Fibroblast of skin of abdomen (primary cell): ENCODE results near the gene TFF2.

Experiments used
- DNase-seq: peaks from one replicate; pipeline ENCODE4 v3.0.0-alpha.2; 2013

Gene TFF2

DNA sequence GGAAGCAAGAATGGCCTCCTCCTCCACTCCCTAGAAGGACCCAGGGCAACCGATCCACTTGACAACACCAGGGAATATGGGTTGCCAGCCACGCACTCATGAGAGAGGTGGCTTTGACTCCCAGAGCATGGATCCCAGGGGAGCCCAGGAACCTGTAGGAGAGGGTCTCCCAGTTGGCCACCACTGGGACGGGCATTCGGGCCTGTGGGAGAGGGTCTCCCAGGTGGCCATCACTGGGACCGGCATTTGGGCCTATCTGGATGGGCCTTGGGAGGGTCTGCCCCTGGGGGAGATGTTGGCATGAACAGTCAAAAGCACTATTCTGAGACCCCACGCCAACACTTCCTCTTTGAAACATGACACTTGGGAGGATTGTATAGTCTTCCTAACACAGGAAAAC is 15.0 kb upstream of the TFF2 start:
- DNase-seq, result no peak

DNA sequence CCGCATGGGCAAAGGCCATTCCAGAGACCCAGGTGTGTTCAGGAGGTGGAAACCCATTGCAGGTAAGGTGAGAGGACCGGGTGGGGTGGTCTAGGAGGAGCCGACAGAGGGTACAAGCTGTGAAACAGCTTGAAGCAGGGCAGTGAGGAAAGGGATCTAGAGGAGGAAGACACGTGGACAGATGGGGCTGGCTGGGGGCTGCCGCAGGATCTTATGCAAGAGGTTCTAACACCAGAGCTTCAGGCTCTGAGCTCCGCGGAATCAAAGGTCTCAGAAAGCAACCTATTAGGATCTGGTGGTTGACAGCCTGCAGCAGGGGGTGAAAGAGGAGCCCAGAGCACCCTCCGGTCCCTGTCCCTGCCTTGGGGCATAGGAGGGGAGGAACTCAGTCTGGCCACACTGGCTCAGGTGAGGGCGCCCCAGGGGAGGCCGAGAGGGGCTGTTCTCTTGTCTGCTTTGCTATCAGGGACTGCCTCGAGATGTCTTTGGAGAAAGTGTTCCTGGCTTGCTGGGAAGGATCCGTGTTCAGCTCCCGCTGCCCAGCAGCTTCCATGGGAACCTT is 13.6 kb upstream of the TFF2 start:
- no peak for DNase-seq

DNA sequence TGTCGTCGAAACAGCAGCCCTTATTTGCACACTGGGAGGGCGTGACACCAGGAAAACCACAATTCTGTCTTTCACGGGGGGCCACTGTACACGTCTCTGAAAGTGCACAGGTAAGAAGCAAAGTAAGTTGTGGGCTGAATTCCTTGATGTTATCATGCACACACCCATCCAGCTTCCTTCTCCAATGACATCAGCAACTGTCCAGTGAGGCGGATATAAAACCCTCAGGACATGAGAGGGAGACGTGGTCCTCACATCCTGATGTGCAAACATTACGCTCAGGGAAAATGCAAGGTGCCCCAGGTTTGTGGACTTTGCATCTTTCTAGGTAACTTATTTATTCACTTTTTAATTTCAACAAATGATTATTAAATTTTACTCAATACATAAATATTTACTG is 12.5 kb upstream of the TFF2 start:
- no peak for DNase-seq

DNA sequence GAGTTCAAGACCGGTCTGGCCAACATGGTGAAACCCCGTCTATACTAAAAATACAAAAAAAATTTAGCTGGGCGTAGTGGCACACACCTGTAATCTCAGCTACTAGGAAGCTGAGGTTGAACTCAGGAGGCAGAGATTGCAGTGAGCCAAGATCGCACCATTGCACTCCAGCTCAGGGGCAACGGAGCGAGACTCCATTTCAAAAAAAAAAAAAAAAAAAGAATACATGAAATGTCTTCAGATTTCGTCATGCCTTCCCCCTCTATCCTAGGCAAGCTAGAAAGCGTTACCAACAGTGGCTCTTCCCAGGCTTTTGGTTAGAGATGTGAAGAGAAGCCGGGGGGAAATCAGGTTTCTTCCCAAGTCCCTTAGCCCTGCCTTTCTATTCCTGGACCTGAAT is 11.9 kb upstream of the TFF2 start:
- no peak for DNase-seq

DNA sequence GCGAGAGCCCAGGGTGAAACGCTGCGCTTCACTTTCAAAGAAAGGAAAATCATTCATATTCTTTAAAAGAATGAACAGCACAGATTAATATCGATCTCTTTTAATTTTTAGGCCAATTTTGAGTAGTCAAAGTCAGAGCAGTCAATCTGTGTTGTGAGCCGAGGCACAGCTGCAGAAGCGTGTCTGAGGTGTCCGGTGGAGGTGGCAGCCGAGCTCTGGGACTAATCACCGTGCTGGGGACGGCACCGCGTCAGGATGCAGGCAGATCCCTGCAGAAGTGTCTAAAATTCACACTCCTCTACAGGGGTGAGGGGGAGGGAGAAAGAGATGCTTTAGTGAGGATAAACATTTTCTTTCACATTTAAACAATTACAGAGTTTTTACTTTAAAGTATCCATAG is 11.4 kb upstream of the TFF2 start:
- DNase-seq, result no peak

DNA sequence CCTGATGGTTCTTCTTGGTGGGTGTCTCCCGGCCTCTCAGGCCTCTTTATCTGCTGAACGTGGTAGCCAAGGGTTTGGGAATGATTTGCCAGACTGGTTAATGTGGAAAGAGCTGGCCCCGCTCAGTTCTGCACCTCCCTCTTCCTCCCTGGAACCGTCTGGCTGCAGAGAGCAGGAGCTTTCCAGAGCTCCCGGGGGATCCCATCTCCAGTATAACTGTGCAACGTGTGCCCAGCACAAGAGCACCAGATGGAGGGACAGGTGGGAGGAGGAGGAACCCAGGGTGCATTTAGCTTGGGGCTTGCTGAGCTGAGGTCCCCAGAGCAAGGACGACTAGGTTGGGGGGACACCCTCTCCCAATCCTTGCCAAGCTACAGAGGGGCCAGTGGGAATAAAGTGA is 10.5 kb upstream of the TFF2 start:
- no peak for DNase-seq

DNA sequence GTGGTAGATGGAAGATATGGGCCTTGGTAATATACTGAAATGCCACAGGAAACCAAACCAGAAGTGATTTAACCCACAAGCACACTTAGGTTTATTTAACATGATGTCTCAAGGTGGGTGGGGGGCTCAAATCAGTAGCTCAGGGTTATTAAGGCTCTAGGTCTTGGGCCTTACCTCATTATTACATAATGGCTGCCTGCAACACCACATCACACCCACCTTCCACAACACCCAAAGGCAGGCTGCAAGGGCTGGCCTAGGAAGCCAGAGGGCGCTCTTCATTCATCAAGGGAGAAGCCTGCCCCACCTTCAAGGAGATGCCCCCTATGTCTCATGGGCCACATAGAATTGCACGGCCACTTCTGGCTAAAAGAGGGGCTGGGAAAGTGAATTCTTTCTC is 9.5 kb upstream of the TFF2 start:
- DNase-seq, result no peak

DNA sequence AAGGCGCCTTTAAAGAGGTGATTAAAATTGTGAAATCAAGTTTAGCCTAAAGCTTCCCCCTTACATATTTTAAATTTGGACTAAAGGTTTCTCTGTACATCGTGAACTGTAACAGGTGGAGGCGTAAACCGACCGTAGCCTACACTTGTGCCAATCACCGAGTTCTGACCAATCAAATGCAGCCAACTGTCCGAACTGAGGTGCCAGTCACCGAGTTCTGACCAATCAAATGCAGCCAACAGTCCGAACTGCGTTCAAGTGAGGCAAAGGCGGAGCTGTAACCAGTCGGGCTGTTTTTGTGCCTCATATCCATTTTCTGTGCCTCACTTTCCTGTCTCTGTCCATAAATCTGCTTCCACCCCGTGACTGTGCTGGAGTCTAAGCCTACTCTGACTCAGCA is 8.1 kb upstream of the TFF2 start:
- no peak for DNase-seq

DNA sequence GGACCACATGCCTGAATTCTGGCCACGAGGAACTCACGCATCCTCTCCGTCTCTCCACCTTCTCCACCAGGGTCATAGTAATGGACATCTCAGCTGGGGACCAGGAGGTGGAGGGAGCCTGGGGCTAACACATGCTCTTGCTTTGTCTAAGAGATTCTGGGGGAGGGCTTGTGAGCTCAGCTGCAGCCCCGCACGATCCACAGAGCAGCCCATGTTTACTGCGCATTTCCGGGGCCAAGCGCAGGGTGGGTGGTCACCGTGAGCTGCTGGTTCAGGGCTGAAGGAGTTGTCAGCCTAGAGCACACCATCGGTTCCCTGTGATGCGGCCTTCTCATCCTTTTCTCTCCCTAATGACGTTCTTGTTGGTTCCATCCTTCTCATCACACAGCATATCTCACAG is 7.5 kb upstream of the TFF2 start:
- DNase-seq, result no peak

DNA sequence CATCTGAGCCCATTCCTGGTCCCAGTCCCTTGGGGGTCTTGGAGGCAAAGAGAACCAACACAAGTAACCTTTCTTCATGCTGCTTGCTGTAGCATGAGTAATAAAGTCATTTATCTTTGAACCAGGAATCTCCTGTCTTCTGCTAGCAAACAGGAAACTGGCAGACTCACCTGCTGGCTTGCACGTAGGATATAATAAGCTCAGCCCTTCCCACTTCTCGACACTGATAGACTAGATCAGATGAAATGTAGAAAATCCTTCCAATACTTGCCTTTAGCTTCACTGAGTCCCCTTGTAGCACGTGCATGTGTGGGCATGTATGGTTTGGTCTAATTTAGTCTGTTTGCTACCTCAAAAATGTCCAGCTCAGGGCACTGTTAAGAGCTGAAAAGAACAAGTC is 6.5 kb upstream of the TFF2 start:
- DNase-seq, result no peak

DNA sequence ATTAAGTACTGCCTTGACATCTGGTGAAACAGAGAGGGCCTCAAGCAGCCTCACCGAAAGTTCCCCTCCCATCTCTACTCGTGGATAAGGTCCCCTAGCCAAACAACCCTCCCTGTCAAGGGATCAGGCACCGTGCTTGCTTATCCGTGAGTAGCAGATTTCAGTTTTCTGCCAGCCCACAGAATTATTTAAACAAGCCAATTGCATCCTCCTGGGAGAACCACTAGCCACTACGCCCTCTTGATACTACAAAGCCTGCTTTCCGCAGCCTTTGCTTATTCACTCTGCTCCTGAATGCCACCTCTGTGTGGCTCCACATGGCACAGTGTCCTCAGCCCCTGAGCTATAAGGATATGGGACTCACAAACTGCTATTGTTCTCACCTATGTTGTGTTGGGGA is 5.9 kb upstream of the TFF2 start:
- no peak for DNase-seq

DNA sequence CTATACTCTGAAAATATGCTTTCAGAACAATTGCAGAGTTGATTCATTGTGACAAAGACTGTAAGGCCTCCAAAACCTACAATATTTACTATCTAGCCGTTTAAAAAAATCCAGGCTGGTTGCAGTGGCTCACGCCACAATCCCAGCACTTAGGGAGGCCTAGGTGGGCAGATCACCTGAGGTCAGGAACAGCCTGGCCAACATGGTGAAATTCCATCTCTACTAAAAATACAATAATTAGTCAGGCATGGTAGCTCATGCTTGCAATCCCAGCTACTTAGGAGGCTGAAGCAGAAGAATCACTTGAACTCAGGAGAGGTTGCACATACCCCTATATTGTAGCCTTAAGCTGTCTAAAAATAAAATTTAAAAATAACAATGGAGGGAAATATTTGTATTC is 5.3 kb upstream of the TFF2 start:
- DNase-seq, result no peak

DNA sequence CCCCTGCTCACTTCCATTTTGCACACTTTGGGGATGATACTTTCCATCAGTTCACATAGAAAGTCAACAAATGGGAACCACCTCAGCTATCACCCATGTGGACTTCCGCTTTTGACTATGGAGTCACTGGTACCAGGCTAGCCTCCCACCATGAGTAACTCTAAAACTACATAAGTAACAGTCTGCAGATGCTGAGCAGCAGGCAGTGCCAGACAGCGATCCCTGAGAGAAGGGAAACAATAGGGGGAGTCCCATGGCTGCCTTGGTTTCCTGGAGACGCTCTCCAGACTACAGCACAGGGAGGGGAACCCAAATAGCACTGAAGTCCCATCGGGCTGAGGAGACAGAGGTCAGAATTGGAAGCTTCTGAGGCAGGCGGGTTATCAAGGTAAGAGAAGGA is 2.8 kb upstream of the TFF2 start:
- no peak for DNase-seq

DNA sequence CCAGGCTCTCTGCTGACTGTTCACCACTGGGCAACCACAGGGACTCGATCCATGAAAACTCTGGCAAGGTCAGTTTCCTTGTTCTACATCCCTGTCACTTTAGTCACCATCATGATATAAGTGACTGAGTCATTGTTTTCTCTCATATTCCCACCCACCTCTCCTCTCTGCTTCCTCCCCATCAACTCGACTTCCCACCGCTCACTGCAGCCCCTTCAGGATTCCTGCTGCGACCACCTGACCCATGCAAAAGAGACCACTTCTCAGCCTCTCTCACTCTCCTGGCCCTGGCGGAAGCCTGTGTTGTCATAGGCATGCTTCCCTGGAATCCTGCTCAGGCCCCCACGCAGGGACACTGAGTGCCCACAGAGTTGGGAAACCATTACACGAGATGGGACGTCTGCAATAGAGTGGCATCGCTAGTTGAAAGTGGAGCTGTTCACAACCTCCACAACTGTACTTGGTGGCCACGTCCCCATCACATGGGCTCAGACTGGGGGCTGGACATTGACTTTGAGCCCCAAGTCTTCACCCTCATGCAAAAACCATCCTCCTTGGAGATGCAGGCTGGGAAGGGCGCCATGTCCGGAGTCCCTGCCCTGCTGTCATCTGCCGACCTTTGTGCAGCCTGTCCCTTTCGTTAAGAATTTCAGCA is 1.8 kb upstream of the TFF2 start:
- no peak for DNase-seq

DNA sequence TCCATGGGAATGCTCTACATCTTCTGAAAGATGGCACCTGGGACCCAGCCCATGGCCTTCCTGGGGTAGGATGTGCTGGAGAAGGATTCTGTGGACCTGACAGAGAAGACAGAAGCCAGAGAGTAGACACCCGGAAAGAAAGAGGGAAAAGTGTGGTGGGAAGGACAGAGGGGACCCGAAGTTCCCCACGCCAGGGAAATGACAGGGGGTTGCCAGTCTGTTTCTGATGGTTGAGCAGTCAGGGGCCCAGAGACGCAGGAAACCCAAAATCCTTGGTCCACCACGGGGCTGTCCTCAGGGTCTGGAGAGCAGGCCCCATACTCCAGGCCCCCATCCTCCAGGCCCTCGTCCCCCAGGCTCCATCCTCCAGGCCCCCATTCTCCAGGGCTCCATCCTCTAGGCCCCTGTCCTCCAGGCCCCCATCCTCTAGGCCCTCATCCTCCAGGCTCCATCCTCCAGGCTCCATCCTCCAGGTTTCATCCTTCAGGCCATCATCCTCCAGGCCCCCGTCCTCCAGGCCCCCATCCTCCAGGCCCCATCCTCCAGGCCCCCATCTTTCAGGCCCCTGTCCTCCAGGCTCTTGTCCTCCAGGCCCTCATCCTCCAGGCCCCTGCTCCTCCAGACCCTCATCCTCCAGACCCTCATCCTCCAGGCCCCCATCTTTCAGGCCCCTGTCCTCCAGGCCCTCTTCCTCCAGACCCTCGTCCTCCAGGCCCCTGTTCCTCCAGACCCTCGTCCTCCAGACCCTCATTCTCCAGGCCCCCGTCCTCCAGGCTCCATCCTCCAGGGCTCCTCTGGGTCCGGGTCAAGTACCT is 1.0 kb upstream of the TFF2 start:
- DNase-seq, result no peak

DNA sequence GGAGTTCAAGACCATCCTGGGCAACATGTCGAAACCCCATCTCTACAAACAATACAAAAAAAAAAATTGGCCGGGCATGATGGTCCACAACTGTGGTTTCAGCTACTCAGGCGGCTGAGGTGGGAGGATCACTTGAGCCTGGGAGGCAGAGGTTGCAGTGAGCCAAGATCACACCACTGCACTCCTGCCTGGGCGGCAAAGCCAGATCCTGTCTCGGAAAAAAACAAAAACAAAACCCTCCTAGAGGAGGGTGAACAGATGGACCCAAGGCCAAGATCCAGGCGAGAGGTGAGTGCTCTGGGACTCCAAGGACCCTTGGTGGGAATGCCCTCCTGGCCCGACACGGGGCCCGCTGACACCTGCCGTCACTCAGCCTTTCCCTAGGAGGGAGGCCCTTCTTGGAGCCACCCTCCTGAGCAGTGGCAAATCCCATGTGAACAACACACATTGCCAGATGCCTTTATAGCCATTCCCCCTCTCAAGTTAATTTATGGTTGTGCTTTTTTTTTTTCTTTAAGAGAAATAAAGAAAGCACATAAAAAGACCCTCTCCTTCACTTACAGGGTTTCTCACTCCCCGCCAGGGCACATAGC is 380 bp downstream of the TFF2 start:
- no peak for DNase-seq

DNA sequence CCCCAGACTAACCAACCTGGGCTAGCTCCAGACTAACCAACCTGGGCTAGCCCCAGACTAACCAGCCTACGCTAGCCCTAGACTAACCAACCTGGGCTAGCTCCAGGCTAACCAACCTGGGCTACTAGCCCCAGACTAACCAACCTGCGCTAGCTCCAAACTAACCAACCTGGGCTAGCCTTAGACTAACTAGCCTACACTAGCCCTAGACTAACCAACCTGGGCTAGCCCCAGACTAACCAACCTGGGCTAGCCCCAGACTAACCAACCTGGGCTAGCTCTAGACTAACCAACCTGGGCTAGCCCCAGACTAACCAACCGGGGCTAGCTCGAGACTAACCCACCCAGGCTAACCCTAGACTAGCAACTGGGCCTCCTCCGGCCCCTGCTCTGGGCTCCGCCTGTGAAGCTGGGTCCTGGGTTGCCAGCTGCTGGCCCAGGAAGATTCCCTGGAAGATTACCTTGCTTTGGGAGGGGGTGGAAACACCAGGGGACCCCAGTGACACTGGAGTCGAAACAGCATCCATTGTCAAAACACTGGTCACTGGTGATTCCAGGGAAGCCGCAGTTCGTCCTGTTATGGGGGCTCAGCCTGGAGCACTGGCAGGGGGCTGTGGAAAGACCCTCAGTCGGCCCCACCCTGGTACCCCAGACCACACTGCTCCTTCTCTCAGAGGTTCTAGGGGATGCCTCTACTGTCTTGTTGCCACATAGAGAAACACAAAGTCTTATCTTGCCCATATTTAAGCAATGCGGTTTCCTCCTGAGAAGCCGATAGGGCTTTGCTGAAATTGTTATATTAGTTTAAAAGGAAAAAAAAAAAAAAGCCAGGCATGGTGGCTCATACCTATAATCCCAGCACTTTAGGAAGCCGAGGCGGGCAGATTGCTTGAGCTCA is 1.1 kb downstream of the TFF2 start:
- DNase-seq, result no peak

DNA sequence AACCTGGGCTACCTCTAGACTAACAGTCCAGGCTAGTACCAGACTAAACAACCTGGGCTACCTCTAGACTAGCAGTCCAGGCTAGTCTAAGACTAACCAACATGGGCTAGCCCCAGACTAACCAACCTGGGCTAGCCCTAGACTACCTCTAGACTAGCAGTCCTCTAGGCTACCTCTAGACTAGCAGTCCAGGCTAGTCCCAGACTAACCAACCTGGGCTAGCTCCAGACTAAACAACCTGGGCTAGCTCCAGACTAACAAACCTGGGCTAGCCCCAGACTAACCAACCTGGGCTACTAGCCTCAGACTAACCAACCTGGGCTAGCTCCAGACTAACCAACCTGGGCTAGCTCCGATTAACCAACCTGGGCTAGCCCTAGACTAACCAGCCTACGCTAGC is 2.0 kb downstream of the TFF2 start:
- DNase-seq, result no peak

DNA sequence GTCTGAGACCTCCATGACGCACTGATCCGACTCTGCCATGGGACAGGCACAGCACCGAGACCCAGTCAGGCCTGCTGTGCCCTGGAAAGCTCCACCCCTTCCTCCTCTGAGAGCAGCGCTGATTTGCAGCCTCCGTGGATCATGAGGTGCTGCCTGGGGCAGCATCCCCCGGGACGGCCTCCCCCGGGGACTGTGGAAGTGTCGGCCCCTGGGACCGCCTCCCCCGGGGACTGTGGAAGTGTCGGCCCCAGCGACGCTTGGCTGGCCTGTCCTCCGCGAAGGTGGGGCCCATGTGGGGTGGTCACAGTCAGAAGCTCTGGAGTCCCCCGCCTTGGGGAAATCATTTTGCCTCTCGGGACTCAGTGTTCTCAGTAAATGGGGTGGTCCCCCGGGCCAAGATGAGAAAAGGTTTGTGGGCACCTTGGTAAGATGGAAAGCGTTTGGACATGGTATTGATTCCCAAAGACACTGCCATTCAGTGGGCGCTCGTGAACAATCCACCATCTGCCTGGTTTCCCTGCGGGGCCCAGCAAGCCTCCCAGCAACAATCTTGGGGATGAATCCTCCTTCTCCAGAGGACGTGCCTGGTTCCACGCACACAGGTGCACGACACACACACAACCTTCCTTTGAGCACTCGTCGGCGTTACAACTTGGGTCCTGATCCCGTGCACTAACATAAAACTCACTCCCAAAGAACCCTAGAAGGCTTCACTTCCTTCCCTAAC is 3.0 kb downstream of the TFF2 start:
- DNase-seq, result no peak

DNA sequence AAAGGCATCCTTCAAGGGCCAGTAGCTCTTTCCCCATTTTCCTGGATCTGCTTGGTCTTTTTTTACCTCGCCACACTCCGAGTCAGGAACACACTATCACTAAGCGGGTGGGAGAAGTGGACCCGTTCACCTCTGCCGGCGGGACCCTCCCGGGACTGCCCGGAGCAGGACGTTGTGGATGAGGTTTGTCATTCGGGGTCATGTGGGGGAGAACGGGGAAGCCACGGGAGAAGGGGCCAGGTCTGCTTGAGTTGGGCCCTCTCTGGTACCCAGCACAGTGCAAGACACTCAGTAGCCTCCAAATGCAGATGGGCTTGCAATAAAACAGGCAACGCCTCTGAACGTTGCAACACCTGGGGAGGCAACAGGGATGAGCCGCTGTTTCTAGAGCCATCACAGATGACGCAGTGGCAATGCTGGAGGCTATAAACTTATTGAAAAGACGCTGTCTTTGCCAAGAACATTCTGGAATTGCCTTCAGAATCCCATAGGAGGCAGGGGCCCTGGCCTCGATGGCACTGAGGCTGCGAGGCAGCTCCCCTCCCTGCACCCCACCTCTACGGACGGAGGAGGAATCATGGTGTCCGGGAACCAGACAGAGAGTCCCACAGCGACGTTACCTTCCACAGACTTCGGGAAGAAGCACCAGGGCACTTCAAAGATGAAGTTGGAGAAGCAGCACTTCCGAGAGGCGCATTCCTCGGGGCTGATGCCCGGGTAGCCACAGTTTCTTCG is 3.8 kb downstream of the TFF2 start:
- no peak for DNase-seq

DNA sequence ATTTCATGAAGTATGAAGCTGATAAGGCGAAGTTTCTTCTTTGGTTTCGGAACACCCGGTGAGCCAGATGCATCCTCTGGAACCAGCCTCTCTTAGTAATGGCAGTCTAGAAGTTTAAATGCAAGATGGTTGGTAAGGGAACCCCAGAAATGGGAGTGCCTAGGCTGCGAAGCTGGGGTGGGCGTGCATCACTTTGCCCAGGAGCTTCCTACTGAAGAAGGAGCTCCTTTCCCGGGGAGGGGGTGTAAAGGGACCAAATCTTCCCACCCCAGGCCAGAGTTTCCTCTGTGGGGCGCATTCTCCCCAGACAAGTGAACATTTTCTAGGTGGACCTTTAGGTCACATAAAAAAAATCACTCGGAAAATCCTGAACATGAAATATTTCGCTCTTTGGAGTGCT is 4.4 kb downstream of the TFF2 start:
- no peak for DNase-seq
